HG02870 (cell line): Measurements from ENCODE around the gene HUWE1.

Experiments
- ATAC-seq: cut with Tn5 transposase; IDR thresholded peaks from one replicate; pipeline ENCODE4 v1.9.1; 2021; ENCODE audit warnings: mild to moderate bottlenecking, moderate library complexity; ENCODE audit not compliant: unreplicated experiment

Gene HUWE1

DNA sequence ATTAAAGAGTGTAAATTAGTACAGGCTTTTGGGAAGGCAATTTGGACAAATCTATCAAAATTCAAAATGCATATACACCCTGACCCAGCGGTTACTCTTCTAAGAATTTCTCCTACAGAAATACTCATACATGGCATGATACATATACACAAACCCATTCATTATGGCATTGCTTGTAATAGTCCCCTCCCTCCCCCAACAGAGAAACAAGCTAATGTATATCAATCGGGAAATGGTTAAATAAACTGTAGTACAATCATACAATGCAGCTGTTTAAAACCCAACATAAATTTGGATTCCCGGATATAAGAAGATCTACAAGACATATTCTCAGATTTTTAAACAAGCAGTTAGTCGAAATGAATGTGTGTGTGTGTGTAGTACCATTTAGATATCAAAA, 808 bp downstream of the HUWE1 start:
- no peak for ATAC-seq

DNA sequence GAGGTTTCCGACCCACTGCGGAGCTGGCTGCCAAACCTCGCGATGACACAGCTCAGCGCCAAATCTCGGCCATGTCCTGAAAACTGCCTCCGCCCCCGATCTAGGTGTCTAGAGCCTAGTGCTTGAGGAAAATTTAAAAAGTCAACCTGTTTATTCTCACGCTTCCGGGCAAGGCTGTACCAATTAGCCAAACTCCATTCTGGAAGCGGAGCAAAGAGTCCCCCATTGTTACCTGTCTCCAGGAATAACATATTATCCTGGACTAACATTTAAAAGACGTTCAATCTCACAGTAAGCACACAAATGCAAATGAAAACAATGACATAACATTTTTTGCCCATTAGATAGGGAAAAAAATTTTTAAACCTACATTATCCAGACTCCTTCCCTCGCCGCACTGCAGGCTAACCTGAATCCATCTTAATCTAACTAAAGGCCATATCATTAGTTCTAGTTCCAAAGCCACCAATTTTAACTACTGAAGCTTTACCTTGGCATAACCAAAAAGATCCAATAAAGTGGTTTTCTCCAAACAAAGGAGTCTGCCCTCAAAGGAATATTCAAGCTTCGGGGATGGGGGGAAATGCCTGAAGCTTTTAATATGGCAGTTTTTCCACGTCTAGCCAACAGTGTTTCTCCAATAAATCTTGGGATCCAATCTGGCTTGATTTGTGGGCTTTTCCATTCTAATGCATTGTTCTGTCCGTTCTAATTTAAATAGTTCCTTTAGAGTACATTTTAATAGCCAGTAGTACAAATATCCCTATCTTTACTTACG, 1.9 kb downstream of the HUWE1 start:
- ATAC-seq, result no peak

GRCh38 chrX:53683556-53684414, 2.7 kb downstream of the HUWE1 start:
- peak; percentile 63 for ATAC-seq

- no peak for ATAC-seq
Measured at GRCh38 chrX:53682885-53683555, 3.5 kb downstream of the HUWE1 start.

GRCh38 chrX:53681661-53682060, 4.9 kb downstream of the HUWE1 start:
- ATAC-seq, result no peak

DNA sequence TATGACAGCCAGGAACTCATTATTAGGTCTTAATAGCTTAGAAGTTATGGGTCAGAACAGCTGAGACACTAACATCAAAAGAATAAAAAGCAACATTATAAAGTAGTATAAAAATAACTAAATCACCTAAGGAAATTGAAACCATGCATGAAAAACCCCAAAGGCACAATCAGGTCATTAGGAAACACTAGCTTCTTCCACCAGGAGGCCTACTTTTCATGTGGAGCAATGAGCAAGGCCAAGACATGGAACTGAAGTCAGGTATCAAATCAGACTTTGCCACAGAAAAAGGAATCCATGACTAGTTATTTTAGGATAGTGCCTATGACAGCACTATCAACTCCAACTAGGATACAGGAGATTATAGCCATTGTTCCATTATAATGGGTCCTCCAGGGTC, 7.9 kb downstream of the HUWE1 start:
- ATAC-seq, result no peak

DNA sequence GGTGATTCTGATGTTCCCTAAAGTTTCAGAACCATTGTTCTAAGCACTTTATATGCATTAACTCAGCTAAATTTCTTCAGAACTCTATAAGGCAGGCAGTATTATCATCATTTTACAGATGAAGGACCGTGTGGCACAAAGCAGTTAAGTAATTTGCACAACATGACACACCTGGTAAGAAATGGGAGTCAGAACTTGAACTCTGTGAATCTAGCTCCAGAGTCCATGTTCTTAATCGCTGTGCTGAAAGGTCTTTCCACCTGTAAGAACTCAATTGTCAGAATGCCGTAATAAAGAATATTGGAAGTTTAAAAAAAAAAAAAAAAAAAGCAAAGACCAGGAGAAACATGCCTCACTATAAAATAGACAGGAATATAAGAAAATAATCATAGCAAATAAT, 9.2 kb downstream of the HUWE1 start:
- ATAC-seq, result no peak

DNA sequence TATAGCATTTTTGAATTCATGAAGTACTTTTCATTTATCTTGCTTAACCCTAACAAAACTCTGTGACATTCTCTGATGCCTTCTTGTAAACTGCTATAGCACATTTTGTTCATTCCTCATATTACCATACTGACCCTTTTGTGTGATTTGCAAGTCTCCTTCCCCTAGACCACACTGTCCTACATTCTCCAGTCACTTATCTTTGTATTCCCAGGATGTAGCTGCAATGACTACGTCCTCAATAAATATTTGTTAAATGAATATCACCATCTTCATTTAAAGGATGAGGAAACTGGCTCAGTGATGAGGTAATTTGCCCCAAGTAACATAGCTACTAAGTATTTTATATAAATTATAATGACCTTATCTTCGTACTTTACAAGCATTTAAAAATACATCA, 11.9 kb downstream of the HUWE1 start:
- no peak for ATAC-seq

GRCh38 chrX:53669258-53669657, 17.3 kb downstream of the HUWE1 start:
- ATAC-seq, result no peak

DNA sequence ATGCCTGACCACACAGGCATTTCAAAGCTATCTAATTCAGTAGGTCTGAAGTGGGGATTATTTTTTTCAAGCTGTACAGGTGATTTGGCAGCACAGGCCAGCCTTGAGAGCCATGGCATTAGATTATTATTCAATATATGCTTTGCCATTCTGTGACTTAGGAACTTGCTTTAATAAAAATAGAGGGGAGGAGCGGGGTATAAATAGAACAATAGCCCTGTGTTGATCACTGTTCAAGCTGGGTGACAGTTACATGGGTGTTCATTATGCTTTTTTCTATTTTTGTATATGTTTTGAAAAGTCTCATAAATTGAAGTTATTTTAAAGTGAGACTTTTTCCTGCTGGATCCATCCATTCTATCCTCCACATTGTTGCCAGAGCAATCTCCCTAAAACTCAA, 20.3 kb downstream of the HUWE1 start:
- no peak for ATAC-seq

- ATAC-seq, result no peak
Measured at GRCh38 chrX:53660004-53660403, 26.5 kb downstream of the HUWE1 start.

DNA sequence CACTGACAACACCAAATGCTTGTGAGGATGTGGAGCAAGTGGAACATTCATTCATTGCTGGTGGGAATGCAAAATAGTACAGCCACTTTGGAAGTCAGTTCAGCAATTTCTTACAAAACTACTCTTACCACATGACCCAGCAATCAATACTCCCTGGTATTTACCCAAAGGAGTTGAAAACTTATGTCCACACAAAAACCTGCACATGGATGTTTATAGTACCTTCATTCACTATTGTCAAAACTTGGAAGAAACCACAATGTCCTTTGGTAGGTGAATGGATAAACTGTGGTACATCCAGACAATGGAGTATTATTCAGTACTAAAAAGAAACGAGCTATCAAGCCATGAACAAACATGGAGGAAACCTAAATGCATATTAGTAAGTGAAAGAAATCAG, 27.5 kb downstream of the HUWE1 start:
- ATAC-seq, result no peak

DNA sequence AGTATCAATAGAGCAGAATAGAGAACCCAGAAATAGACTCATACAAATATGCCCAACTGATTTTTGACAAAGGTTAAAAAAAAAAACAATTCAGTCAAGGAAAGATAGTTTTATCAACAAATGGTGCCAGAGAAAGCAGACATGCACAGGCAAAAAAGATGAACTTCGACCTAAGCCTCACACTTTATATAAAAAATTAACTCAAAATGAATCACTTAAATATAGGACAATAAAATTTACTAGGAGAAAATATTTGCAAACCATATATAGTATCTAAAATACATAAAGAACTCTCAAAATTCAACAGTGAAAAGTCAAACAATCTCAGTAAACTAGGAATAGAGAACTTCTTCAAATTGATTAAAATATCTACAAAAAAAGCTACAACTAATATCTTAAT, 29.7 kb downstream of the HUWE1 start:
- ATAC-seq, result no peak

- ATAC-seq, result no peak
Measured at GRCh38 chrX:53654376-53654775, 32.1 kb downstream of the HUWE1 start.

- no peak for ATAC-seq
Measured at GRCh38 chrX:53644751-53645150, 41.8 kb downstream of the HUWE1 start.

DNA sequence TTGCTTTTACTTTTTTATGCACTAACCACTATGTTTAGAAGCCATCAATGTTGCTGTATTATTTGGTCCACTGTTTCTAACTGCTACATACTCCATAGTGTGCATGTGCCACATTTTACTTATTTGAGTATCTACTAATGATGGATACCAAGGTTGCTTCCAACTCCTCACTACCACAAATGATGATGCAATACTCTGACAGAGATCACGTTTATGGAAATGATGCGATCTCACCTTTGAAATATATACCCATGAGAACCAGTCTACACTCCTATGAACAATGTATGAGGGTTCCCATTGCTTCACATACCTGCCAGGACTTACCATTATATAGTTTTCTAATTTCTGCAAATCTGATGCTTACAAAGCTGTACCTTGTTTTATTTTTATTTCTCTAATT, 44.2 kb downstream of the HUWE1 start:
- ATAC-seq, result no peak

GRCh38 chrX:53639257-53639656, 47.3 kb downstream of the HUWE1 start:
- no peak for ATAC-seq

DNA sequence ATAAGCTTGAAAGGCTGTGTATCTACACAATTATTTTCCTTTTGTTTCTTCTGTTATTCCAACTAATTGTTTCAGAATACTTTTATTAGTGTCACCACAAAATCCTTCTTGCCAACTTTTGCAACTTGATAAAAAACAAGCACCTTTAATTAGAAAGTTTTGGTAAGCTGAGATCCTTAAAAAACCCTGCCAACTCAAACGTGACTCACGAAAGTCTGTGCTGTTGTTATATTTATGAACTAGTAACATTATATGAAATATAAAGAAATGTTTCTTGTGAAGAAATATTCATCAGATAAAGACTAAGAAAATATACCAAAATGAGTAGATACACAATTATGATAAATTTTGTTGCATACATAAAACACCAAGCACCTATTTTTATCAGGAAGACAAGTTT, 49.0 kb downstream of the HUWE1 start:
- ATAC-seq, result no peak

- no peak for ATAC-seq
Measured at GRCh38 chrX:53631156-53631555, 55.4 kb downstream of the HUWE1 start.

GRCh38 chrX:53630261-53630660, 56.3 kb downstream of the HUWE1 start:
- no peak for ATAC-seq

DNA sequence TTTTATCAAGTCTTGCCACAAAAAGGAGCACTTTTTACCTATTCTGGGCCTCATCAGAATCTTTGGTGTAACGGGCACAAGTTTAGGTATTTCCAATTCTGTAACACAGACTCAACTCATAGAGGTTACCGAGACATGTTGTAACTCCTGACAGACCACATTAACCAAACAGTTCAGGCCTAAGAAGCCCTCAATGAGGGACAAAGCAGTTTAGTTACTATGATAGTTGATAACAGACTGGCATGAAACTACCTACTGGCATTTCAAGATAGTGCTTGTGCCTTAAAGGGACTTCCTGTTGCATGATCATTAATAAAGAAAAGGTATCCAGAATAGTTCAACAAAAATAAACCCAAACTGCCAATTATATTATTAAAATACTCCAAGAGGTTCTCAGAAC, 64.1 kb downstream of the HUWE1 start:
- ATAC-seq, result no peak
